H9 (cell line): ENCODE results near the gene PIAS3. TPM values are rescaled to one million over a fixed set of nuclear protein-coding genes. Genes with fewer than 3 reads are reported as not detected.
"Not testable (repeated sequence)": the region's sequence is repeated elsewhere in the genome, so short reads cannot be mapped to it uniquely, and the experiment has no call there.

ENCODE experiments used
- DNase-seq: peaks from one replicate; pipeline ENCODE4 v3.0.0-alpha.2; 2017
- H2AFZ ChIP-seq: one replicate; pipeline ENCODE4 v1.6.1; 2013; ENCODE audit warnings: mild to moderate bottlenecking, low read length, control low read depth, moderate library complexity
- H2AK5ac ChIP-seq: 2 replicates; pipeline ENCODE4 v1.6.1; 2013; ENCODE audit warnings: low read length, control low read depth, mixed read lengths; ENCODE audit not compliant: insufficient read length
- H2BK120ac ChIP-seq: one replicate; pipeline ENCODE4 v1.6.1; 2013; ENCODE audit warnings: low read depth, mild to moderate bottlenecking, low read length, control low read depth, inconsistent platforms; ENCODE audit not compliant: poor library complexity, severe bottlenecking
- H2BK12ac ChIP-seq: 2 replicates; pipeline ENCODE4 v1.6.1; 2013; ENCODE audit warnings: low read length, control low read depth, mixed read lengths, low read depth; ENCODE audit not compliant: insufficient read length
- H2BK15ac ChIP-seq: 2 replicates; pipeline ENCODE4 v1.6.1; 2013; ENCODE audit warnings: low read depth, low read length, control low read depth
- H2BK20ac ChIP-seq: one replicate; pipeline ENCODE4 v1.6.1; 2013; ENCODE audit warnings: low read depth, mild to moderate bottlenecking, low read length, control low read depth, inconsistent platforms; ENCODE audit not compliant: poor library complexity, severe bottlenecking
- H2BK5ac ChIP-seq: 2 replicates; pipeline ENCODE4 v1.6.1; 2013; ENCODE audit warnings: low read length, control low read depth, mixed read lengths; ENCODE audit not compliant: insufficient read length
- H3K14ac ChIP-seq: 2 replicates; pipeline ENCODE4 v1.6.1; 2013; ENCODE audit warnings: low read length, control low read depth; ENCODE audit not compliant: insufficient read depth
- H3K18ac ChIP-seq: 2 replicates; pipeline ENCODE4 v1.6.1; 2013; ENCODE audit warnings: low read depth, mild to moderate bottlenecking, mixed read lengths, low read length, control low read depth; ENCODE audit not compliant: insufficient read length
- H3K23ac ChIP-seq: 2 replicates; pipeline ENCODE4 v1.6.1; 2013; ENCODE audit warnings: low read length, control low read depth, mixed read lengths, low read depth; ENCODE audit not compliant: insufficient read length
- H3K23me2 ChIP-seq: 2 replicates; pipeline ENCODE4 v1.6.1; 2013; ENCODE audit warnings: low read depth, mild to moderate bottlenecking, mixed read lengths, low read length, control low read depth; ENCODE audit not compliant: insufficient read length, poor library complexity, severe bottlenecking
- H3K27ac ChIP-seq: 2 replicates; pipeline ENCODE4 v1.5.1; 2013; ENCODE audit warnings: low read length, control low read depth, mixed read lengths, low read depth; ENCODE audit not compliant: insufficient read length
- H3K27me3 ChIP-seq: 2 replicates; pipeline ENCODE4 v1.6.1; 2013; ENCODE audit warnings: low read length, control low read depth, inconsistent platforms; ENCODE audit not compliant: insufficient read depth
- H3K4ac ChIP-seq: 2 replicates; pipeline ENCODE4 v1.6.1; 2013; ENCODE audit warnings: low read depth, mild to moderate bottlenecking, control low read depth, inconsistent platforms, low read length, moderate library complexity
- H3K4me1 ChIP-seq: 2 replicates; pipeline ENCODE4 v1.6.1; 2013; ENCODE audit warnings: low read length, control low read depth, inconsistent platforms; ENCODE audit not compliant: insufficient read depth
- H3K4me2 ChIP-seq: 2 replicates; pipeline ENCODE4 v1.6.1; 2013; ENCODE audit warnings: low read length, control low read depth, mixed read lengths; ENCODE audit not compliant: insufficient read length, insufficient read depth
- H3K56ac ChIP-seq: 2 replicates; pipeline ENCODE4 v1.6.1; 2013; ENCODE audit warnings: low read depth, mild to moderate bottlenecking, mixed read lengths, low read length, control low read depth; ENCODE audit not compliant: insufficient read length
- H3K79me1 ChIP-seq: 2 replicates; pipeline ENCODE4 v1.6.1; 2013; ENCODE audit warnings: low read depth, mild to moderate bottlenecking, moderate library complexity, low read length, control low read depth, inconsistent platforms; ENCODE audit not compliant: insufficient read depth, poor library complexity, severe bottlenecking
- H3K79me2 ChIP-seq: 2 replicates; pipeline ENCODE4 v1.6.1; 2013; ENCODE audit warnings: low read length, control low read depth, inconsistent platforms; ENCODE audit not compliant: insufficient read depth
- H3K9ac ChIP-seq: 2 replicates; pipeline ENCODE4 v1.6.1; 2013; ENCODE audit warnings: low read length, control low read depth, mixed read lengths; ENCODE audit not compliant: insufficient read length; ENCODE audit errors: extremely low read depth
- H3K9me3 ChIP-seq: one replicate; pipeline ENCODE4 v1.6.1; 2013; ENCODE audit warnings: low read depth, low read length, inconsistent platforms; ENCODE audit not compliant: control insufficient read depth
- H3T11ph ChIP-seq: one replicate; pipeline ENCODE4 v1.6.1; 2013; ENCODE audit warnings: mild to moderate bottlenecking, low read length, control low read depth, inconsistent platforms
- H4K20me1 ChIP-seq: one replicate; pipeline ENCODE4 v1.6.1; 2013; ENCODE audit not compliant: control insufficient read depth, insufficient read length, insufficient read depth
- H4K5ac ChIP-seq: 2 replicates; pipeline ENCODE4 v1.6.1; 2013; ENCODE audit warnings: low read depth, mild to moderate bottlenecking, mixed read lengths, low read length, control low read depth; ENCODE audit not compliant: insufficient read length
- H4K8ac ChIP-seq: replicated peaks from 2 replicates; pipeline ENCODE4 v1.6.1; 2013; ENCODE audit warnings: low read length, control low read depth, mixed read lengths, low read depth; ENCODE audit not compliant: insufficient read length
- H4K91ac ChIP-seq: 2 replicates; pipeline ENCODE4 v1.6.1; 2013; ENCODE audit warnings: low read depth, mild to moderate bottlenecking, moderate library complexity, mixed read lengths, low read length, control low read depth; ENCODE audit not compliant: insufficient read length
- H3K27ac Mint-ChIP-seq, 3 experiments: 2 replicates in 2 of 3; 3 replicates in 1 of 3; pipeline ENCODE4 v1.8.0; 2020 to 2021; ENCODE audit warnings: mixed read lengths in 3 of 3, mild to moderate bottlenecking in 1 of 3, moderate library complexity in 1 of 3
- H3K27me3 Mint-ChIP-seq: 2 replicates; pipeline ENCODE4 v1.8.0; 2021; ENCODE audit warnings: low read depth, mild to moderate bottlenecking, moderate library complexity, mixed read lengths
- H3K36me3 Mint-ChIP-seq, 3 experiments: 2 replicates in 2 of 3; 3 replicates in 1 of 3; pipeline ENCODE4 v1.8.0; 2020 to 2021; ENCODE audit warnings: low read depth in 3 of 3, mixed read lengths in 3 of 3; ENCODE audit not compliant: insufficient read depth in 1 of 3
- H3K4me1 Mint-ChIP-seq, 2 experiments: 2 replicates each; pipeline ENCODE4 v1.8.0; 2020; ENCODE audit warnings: mixed read lengths in 2 of 2
- H3K4me3 Mint-ChIP-seq, 2 experiments: 2 replicates in 1 of 2; 3 replicates in 1 of 2; pipeline ENCODE4 v1.8.0; 2020 to 2021; ENCODE audit warnings: mild to moderate bottlenecking in 2 of 2, mixed read lengths in 2 of 2, moderate library complexity in 1 of 2
- H3K9me3 Mint-ChIP-seq, 2 experiments: 2 replicates in 1 of 2; 3 replicates in 1 of 2; pipeline ENCODE4 v1.8.0; 2020; ENCODE audit warnings: mild to moderate bottlenecking in 2 of 2, mixed read lengths in 2 of 2, moderate library complexity in 1 of 2
- CTCF ChIP-seq: fragments of 200-600 bp; sonication (generic); conservative IDR thresholded peaks from 3 replicates; pipeline ENCODE4 v1.8.0; 2021; ENCODE audit warnings: antibody characterized with exemption, mild to moderate bottlenecking
- WGBS: extraction: QIAGEN DNeasy Blood & Tissue Kit; methylation state at CpG from one replicate; pipeline ENCODE4 v1.1.7; 2013; ENCODE audit warnings: missing lambda C conversion rate, low lambda C conversion rate, mixed read lengths; ENCODE audit not compliant: insufficient read length; ENCODE audit errors: extremely low coverage; 5-methylcytosine and 5-hydroxymethylcytosine counted together
- total RNA-seq: library from RNA; stranded (reverse); gene quantifications from 2 replicates; pipeline ENCODE4 v1.2.1, GENCODE V29; 2021

PIAS3 gene
- total RNA-seq, 1 experiment from 2014 or later = 33.9 TPM

DNA sequence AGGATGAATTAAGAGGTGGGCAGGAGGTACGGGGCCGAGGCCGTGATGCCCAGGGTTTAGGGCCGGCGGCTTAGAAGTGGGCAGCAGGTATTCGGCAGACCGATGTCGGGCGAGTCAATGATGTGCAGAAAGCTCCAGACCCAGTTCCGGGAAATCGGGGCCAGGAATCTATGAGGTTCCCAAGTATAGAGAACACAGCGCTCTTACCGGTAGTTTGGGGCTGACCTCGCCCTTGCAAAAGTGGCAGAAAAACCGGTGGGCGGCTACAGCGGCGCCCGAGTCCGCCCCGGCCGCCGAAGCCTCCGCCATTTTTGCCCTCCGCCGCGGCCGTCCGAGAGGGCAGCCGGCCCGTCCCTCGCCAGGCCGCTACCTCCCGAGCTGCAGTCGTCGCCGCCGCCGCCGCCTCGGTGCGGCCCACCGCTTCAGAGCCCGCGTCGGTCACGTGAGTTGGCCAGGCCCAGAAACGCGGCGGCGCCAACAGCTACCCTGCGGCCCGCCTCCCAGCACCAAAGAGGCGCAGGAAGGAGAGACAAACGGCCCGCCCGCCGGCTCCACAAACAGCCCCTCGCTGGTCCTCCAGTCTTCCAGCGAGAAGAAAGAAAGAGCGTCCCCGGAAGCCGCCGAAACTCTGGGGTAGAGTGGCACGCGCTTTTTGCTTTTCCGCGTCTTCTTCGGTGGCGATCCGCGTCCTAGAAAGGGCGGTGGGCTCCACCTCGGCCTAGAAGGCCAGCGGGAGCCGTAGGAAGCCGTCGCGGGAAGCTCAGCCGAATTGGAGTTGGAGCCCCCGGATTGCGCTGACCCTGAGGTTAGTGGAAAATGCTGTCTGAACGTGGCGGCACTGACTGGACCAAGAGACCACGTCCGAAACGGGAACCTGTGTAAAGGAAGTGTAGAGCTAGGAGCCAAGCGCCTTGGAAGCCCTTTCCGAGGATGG is 35.0 kb downstream of the PIAS3 start, which contains the start of the genes POLR3C and RNF115:
TSS of gene POLR3C (plus strand) at position 636 of the 934 bp plus-strand sequence. CDS start 1,577 bp downstream, outside the sequence.
TSS of gene RNF115 (minus strand) at position 531 of the 934 bp plus-strand sequence. CDS start at position 309, 222 bp downstream.
- Histone ChIP-seq H3K9ac (peak within 1 kb of the TSS; percentile 97), H2BK120ac (no peak within 1 kb of the TSS), H3K23me2 (peaks cover 7% of the 10 kb centered on the region), H3K18ac (peak within 1 kb of the TSS; percentile 93), H3K27ac (peak within 1 kb of the TSS; percentile 40), H3K79me1 (peaks cover 3% of the 10 kb centered on the region), H3K27me3 (no peaks in the 10 kb centered on the region), H2BK15ac (no peak within 1 kb of the TSS), H2BK12ac (no peak within 1 kb of the TSS), H4K8ac (peak within 1 kb of the TSS; percentile 96), H2AK5ac (no peak within 1 kb of the TSS), H2BK20ac (no peak within 1 kb of the TSS), H3T11ph (no peak within 1 kb of the TSS), H3K23ac (no peak within 1 kb of the TSS), H3K56ac (peak within 1 kb of the TSS; percentile 29), H2AFZ (peak within 1 kb of the TSS; percentile 24), H3K4me1 (no peaks in the 10 kb centered on the region), H2BK5ac (peak within 1 kb of the TSS; percentile 70), H3K4ac (no peak within 1 kb of the TSS), H3K9me3 (no peaks in the 10 kb centered on the region), H4K5ac (peak within 1 kb of the TSS; percentile 29), H3K14ac (peak within 1 kb of the TSS; percentile 95), H3K79me2 (peaks cover 3% of the 10 kb centered on the region; the same call in 1 of the 2 replicates), H3K4me2 (peak within 1 kb of the TSS; percentile 81), H4K91ac (no peak within 1 kb of the TSS), H4K20me1 (no peaks in the 10 kb centered on the region)
- Mint-ChIP-seq H3K9me3 (no peaks in the 10 kb centered on the region; a peak in 1 of 5 replicates), H3K27me3 (peaks cover 4% of the 10 kb centered on the region), H3K36me3 (peaks cover 22 to 34% (median 33%) of the 10 kb centered on the region in 3 experiments), H3K4me3 (peak within 1 kb of the TSS; percentile 98 to 99), H3K27ac (peak within 1 kb of the TSS; percentile 99), H3K4me1 (peaks cover 7% of the 10 kb centered on the region in 2 experiments; a peak in 3 of 4 replicates)
- no CpG with 5 or more reads among the region's 89 CpGs for WGBS
- no peak for TF ChIP-seq CTCF
- DNase-seq = peak; percentile 91

- H3K9ac ChIP-seq, H4K20me1 ChIP-seq, H2BK12ac ChIP-seq, H3K27ac Mint-ChIP-seq, H3K4ac ChIP-seq, H3K79me2 ChIP-seq, H4K8ac ChIP-seq, H3K27me3 Mint-ChIP-seq, H2BK15ac ChIP-seq, DNase-seq, H3K9me3 Mint-ChIP-seq, H3K4me3 Mint-ChIP-seq, H2BK120ac ChIP-seq, H3K4me1 Mint-ChIP-seq, H3K79me1 ChIP-seq, H3K9me3 ChIP-seq, H3K27ac ChIP-seq, H3K18ac ChIP-seq, H3K56ac ChIP-seq, H3K23me2 ChIP-seq, H3K4me1 ChIP-seq, H4K91ac ChIP-seq, H2BK20ac ChIP-seq, H2AK5ac ChIP-seq, H2BK5ac ChIP-seq, H3K14ac ChIP-seq, H3K4me2 ChIP-seq, H3K27me3 ChIP-seq, H2AFZ ChIP-seq, H4K5ac ChIP-seq, H3K23ac ChIP-seq, H3T11ph ChIP-seq: not testable (repeated sequence)
- no CpG with 5 or more reads among the region's 16 CpGs for WGBS
- H3K36me3 Mint-ChIP-seq = peaks cover 14 to 25% (median 23%) of the 10 kb centered on the region in 3 experiments
Observed at GRCh38 chr1:145822779-145823331, 36.0 kb downstream of the PIAS3 start.
